GM21515 (cell line): ENCODE measurements around the gene ABHD1.
"Not testable (repeated sequence)": the region's sequence is repeated elsewhere in the genome, so short reads cannot be mapped to it uniquely, and the experiment has no call there.

ENCODE experiments used
- ATAC-seq: cut with Tn5 transposase; IDR thresholded peaks from one replicate; pipeline ENCODE4 v1.9.1; 2021; ENCODE audit not compliant: unreplicated experiment

The ABHD1 gene

DNA sequence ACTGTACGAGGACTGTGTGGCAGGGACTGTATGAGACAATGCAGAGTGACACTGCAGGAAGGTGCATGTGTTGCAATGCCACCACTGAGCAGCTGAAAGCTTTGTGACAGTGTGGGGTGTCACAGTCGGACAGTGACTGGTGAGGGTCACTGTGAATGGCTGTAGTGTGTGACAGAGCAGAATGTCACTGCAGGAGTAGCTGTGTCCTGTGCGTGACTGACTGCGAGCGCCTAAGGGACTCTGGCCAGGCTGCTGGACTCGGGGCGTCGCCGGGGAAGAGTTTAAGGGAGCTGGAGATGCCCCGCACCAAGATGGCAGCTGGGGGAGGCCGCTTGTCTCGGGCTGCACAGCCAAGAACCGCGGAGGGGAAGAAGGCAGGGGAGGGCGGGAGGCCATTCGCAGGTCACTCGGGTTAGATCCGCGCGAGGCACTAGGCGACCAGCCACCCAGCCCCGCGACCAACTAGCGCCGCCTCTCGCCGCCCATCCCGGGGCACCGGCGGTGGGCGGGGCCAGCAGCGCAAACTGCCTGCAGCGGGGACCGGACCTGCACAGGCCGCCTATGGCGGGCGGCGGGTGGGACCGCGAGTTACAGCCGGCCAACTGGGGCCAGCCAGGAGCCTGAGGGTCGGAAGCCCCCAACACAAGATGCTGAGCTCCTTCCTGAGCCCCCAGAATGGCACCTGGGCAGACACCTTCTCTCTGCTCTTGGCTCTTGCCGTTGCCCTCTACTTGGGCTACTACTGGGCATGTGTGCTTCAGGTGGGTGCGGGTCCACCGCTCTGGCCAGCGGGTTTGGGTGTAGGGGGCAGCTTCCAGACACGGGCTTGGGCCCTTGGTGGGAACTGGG, at the start of gene ABHD1:
ABHD1 (plus strand) TSS at position 514 of the 849 bp plus-strand sequence; CDS start at position 648, 134 bp downstream.
- no peak for ATAC-seq

DNA sequence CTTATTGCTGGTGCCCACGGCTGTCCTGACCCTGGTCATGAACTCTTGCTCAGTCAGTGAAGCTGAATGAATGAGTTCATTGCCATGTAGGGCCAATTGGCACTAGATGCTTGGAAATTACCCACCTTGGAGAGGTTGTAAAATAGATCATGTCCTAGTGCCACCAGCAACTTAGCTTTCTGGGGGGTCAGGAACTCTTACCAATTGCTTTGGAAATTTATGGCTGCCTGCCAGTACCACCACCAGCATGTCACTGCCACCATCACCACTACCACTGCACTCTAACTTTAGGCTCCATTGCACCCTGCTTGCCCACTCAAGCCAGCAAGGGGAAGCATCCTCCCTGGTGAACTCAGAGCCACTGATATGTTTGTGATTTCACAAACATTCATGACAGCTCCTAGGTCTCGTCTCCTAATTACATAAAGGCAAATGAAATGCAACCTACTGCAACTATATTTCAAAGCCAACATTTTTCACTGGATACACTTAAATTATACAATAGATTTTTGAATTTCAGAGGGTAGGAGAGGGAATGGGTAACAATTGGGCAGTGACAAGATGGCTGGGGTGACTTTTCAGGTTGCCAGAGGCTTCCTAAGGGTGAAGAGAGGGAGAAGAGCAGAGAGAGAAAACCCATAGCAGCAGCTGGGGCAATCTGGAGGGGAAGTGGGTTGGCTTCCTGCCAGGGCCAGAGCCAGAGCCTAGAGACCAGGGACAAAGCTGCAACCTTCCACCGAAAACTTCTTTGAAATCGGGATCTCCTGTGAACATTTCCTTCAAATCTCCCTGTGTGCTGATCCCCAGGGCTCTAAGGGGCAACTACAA, 48.7 kb upstream of the ABHD1 start:
- ATAC-seq = no peak

DNA sequence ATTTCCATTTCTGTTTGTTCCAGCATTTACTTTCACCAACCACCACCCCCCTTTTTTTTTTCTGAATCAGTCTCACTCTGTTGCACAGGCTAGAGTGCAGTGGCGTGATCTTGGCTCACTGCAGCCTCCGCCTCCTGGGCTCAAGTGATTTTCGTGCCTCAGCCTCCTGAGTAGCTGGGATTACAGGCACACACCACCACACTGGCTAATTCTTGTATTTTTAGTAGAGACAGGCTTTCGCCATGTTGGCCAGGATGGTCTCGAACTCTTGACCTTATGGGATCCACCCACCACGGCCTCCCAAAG, 48.1 kb upstream of the ABHD1 start:
- ATAC-seq = not testable (repeated sequence)

DNA sequence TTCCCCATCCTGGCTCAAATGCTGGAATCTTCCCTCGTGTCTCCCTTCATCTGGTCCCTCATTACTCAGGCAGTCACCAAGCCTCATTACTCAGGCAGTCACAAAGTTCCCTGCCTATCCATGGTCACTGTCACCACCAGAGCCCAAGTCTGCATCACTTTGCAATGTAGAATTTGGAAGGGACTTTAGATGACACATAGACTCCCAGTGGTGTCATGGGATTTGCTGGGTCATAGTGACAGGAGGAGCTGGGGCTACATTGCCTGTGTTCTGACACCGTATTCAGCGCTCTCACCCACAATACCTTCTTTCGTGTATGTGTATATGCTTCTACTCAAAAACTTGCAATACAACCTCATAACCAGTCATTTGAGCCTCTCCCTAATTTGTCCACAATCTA, 47.3 kb upstream of the ABHD1 start:
- ATAC-seq = no peak

DNA sequence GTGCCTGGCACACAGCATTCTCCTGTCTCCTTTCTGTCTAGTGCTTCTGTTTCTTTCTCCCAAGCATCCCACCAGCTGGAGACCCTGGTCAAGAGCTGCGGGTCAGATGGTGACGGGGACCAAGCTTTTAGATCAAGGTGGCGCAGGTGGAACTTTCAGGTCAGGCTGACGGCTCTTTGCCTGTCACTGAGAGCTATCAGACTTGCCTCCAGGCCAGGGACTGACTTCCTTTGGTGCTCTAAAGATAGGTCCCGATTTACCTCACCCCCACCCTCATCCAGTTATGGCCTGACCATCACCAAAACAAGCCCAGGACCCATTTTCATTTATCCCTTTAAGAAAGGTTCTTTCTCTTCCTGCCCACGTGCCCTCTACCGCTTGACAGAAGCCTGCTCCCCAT, 46.4 kb upstream of the ABHD1 start:
- ATAC-seq = no peak

DNA sequence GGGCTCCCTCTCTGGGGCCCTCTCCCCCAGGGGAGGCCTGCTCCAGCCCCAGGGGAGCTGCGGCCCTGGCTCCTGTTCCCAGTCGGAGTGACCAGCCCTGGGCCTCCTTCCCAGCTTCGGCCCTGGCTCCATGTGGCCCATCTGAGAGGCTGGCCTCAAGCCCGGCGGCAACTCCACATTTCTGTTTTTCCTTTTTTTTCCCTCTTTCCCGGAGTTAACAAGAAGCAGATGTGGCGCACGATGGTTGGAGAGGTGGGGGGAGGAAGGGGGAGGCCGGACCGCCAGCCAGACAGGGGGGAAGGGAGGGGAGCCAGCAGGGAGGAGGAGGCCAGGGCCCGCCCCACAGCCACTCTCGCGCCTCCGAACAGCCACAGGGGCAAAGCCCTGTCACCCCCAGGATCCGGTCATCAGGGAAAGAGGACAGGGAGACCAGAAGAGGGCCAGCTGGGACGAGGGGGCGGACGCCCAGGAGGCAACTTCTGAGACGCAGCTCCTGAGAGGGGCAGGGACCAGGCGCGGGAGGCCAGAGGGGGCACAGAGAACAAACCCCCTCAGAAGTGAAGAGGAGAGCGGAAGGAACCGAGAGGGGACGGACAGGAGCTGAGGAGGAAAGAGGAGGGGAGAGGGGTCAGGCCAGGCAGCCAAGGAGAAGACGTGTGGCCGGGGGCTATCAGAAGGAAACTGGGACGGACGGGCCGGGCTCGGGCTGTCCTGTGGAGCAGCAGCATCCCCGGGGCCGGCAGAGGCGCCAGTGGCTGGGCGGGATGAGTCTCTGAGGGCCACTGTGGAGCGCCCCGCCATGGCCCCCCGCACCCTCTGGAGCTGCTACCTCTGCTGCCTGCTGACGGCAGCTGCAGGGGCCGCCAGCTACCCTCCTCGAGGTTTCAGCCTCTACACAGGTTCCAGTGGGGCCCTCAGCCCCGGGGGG, 45.1 kb upstream of the ABHD1 start, which contains the start of gene EMILIN1:
EMILIN1 (plus strand) TSS at position 349 of the 928 bp plus-strand sequence; CDS start at position 800, 451 bp downstream.
- no peak for ATAC-seq

DNA sequence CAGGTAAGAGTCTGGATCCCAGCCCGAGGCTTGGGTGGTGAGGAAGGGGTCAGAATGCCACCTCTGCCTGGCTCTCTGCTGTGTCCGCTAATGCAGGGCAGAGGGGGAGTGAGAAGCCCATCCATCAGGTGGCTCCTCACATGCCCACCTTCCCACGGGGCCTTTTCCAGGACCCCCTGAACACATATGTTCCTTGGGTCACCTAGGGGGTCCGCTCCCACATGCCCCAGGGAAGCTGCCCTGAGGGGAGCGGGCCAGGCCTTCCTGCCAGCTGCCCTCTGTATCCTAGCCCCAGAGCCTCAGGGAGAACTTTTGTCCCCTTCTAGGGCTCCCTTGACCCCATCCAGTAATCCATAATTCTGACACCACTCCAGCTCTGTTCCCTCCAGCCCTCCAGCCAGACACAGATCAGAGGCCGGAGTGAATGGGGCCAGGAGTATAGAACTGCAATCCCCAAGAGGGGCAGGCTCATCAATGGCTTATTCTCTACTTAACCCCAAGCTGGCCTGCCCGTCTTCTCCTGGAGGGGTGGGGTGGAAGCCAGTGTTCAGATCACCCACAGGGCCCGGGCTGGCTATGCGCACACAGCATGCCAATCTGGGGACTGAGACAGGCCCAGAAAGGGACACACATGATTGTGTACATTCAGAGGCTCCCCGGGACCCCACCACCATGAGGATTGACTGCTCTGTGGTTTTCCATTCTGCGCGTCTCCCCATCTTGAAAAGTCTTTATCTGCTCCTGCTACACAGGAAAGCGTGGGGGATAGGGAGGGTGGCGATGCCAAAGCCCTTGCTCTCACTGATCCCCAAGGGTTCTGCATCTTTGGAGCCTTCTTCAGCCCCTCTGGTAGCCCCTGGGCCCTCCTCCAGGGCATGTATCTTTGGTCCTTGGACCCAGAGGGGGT, 44.1 kb upstream of the ABHD1 start:
- no peak for ATAC-seq

DNA sequence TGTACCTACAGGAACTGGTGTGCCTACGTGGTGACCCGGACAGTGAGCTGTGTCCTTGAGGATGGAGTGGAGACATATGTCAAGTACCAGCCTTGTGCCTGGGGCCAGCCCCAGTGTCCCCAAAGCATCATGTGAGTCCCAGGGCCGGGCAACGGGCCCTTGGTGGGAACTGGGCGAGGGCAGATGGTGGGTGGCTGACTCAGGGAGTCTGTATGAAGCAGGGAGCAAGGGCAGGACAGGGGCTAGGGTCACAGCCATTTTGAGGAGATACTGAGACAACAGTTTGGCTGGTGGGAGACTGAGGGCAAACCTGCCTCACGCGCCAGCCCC, 43.5 kb upstream of the ABHD1 start:
- no peak for ATAC-seq

DNA sequence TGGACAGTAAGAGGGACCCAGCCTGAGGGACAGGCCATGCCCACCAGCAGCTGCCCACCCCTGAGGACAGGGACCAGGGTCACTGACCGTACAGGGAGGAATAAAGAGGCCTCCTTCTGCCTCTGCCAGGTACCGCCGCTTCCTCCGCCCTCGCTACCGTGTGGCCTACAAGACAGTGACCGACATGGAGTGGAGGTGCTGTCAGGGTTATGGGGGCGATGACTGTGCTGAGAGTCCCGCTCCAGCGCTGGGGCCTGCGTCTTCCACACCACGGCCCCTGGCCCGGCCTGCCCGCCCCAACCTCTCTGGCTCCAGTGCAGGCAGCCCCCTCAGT, 43.0 kb upstream of the ABHD1 start:
- no peak for ATAC-seq

DNA sequence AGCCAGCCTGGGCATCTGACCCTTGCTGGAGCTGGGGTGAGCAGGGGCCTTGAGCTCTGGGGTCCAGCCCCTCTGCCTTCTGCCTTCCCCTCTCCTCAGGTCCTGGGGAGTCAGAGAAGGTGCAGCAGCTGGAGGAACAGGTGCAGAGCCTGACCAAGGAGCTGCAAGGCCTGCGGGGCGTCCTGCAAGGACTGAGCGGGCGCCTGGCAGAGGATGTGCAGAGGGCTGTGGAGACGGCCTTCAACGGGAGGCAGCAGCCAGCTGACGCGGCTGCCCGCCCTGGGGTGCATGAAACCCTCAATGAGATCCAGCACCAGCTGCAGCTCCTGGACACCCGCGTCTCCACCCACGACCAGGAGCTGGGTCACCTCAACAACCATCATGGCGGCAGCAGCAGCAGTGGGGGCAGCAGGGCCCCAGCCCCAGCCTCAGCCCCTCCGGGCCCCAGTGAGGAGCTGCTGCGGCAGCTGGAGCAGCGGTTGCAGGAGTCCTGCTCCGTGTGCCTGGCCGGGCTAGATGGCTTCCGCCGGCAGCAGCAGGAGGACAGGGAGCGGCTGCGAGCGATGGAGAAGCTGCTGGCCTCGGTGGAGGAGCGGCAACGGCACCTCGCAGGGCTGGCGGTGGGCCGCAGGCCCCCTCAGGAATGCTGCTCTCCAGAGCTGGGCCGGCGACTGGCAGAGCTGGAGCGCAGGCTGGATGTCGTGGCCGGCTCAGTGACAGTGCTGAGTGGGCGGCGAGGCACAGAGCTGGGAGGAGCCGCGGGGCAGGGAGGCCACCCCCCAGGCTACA, 41.4 kb upstream of the ABHD1 start:
- ATAC-seq = no peak

DNA sequence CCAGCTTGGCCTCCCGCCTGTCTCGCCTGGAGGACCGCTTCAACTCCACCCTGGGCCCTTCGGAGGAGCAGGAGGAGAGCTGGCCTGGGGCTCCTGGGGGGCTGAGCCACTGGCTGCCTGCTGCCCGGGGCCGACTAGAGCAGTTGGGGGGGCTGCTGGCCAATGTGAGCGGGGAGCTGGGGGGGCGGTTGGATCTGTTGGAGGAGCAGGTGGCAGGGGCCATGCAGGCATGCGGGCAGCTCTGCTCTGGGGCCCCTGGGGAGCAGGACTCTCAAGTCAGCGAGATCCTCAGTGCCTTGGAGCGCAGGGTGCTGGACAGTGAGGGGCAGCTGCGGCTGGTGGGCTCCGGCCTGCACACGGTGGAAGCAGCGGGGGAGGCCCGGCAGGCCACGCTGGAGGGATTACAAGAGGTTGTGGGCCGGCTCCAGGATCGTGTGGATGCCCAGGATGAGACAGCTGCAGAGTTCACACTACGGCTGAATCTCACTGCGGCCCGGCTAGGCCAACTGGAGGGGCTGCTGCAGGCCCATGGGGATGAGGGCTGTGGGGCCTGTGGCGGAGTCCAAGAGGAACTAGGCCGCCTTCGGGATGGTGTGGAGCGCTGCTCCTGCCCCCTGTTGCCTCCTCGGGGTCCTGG, 40.7 kb upstream of the ABHD1 start:
- no peak for ATAC-seq

DNA sequence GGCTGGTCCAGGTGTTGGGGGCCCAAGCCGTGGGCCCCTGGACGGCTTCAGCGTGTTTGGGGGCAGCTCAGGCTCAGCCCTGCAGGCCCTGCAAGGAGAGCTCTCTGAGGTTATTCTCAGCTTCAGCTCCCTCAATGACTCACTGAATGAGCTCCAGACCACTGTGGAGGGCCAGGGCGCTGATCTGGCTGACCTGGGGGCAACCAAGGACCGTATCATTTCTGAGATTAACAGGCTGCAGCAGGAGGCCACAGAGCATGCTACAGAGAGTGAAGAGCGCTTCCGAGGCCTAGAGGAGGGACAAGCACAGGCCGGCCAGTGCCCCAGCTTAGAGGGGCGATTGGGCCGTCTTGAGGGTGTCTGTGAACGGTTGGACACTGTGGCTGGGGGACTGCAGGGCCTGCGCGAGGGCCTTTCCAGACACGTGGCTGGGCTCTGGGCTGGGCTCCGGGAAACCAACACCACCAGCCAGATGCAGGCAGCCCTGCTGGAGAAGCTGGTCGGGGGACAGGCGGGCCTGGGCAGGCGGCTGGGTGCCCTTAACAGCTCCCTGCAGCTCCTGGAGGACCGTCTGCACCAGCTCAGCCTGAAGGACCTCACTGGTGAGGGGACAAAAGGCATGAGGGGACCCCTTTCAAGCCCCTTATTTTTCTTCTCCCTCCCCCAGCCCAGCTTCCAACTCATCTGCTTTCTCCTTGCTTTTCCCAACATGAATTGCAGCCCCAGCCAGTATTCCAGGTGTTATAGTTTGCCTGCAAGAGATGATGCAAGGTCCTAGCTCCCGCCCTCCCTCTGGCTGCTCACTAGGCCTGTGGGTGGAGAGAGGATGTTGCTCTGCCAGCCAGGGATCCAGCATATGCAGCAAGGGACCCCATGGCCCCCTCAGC, 40.0 kb upstream of the ABHD1 start:
- ATAC-seq = no peak

DNA sequence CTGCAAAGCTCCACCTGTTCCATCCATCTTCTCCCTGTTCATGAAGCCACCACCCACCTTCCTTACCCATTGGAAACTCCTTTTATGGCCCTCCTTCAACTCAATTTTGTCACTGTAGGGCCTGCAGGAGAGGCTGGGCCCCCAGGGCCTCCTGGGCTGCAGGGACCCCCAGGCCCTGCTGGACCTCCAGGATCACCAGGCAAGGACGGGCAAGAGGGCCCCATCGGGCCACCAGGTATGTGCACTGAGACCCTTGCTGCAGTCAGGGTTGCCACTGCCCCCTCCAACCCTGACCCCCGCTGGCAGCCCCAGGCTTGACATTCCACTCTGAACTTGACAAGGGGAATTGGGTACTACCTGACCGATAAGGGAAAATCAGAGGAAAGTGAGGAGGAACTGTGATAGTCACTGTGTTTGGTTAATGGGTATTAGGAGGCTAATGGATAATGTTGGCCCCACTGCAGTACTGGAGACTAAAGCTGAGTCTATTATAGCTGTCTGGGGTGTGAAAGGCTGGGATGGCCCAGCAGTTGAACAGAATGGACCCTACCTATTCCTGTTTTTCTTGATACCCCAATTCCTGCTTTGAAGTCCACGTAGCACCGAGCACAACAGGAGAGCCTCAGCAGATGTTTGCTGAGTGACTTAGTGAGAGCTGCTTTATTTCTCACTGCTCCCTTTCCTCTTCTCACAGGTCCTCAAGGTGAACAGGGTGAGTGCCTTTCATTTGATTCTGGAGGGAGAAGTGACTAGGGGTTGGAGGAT, 39.1 kb upstream of the ABHD1 start:
- no peak for ATAC-seq

DNA sequence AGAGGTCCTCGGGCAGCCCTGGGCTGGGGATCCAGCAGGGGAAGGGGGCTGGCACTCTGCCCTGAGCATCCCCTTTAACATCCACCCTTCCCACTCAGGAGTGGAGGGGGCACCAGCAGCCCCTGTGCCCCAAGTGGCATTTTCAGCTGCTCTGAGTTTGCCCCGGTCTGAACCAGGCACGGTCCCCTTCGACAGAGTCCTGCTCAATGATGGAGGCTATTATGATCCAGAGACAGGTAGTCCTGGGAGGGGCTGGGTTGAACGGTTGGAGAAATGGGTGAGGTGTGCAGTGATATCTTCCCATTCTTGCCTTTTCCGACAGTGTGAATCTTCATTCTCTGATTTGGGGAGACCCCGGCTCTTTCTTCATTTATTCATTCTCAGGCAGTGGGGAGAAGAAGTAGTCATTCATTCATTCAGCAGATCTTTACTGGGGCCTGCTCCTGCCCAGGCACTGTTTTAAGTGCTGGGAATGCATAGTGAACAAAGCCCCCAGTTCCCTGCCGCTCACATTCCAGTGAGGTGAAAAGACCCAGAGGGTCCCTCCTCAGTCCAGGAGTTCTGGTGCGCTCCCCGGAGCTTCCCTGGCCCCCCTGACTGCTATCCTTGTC, 38.4 kb upstream of the ABHD1 start:
- no peak for ATAC-seq

DNA sequence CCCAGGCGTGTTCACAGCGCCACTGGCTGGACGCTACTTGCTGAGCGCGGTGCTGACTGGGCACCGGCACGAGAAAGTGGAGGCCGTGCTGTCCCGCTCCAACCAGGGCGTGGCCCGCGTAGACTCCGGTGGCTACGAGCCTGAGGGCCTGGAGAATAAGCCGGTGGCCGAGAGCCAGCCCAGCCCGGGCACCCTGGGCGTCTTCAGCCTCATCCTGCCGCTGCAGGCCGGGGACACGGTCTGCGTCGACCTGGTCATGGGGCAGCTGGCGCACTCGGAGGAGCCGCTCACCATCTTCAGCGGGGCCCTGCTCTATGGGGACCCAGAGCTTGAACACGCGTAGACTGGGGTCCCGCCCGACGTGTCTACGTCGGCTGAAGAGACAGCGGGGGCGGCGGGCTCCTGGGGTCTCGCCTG, 37.9 kb upstream of the ABHD1 start:
- ATAC-seq = peak; percentile 1

DNA sequence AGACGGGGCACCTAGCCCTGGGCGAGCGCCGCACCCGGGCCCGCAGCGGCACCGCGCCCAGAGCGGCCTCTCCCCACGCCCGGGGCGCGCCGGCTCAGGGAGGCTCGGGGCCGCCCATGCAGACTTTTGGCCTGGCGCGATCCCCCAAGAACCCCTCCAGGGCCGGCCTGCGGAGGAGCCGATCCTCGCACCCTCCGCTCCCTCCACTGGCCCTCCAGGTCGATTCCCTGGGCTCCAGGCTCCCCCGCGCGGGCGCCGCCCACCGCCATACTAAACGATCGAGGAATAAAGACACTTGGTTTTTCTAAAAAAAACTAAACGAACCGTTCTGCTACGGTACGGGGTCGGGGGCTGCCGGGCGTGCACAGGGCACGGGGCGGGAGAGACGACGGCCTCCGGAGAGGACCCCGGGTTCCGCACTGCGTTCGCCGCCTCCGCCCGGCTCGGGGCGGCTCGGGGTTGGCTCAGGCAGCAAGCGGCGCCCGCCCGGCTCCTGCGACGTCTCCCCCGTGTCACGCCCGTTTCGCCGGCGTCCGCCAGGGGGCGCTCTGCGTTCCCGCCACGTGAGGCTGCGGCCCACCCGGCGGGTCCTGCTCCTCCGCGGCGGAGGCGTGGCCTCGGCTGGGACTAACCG, 37.4 kb upstream of the ABHD1 start:
- ATAC-seq = peak; percentile 77
